Brain microvascular endothelial cell (primary cell): ENCODE results near the gene GPRC5D.
A peak's percentile ranks its signal among the peaks of the same experiment; 100 is the strongest.

Source experiments
- DNase-seq: peaks from one replicate; pipeline ENCODE4 v3.0.0-alpha.2; 2020
- H3K27ac ChIP-seq: fragments of 250-450 bp; sonication (Bioruptor Pico); 2 replicates; pipeline ENCODE4 v1.5.1; 2020; ENCODE audit warnings: mild to moderate bottlenecking, moderate library complexity
- H3K27me3 ChIP-seq: fragments of 250-450 bp; sonication (Bioruptor Pico); replicated peaks from 2 replicates; pipeline ENCODE4 v1.5.1; 2020; ENCODE audit warnings: mild to moderate bottlenecking
- H3K36me3 ChIP-seq: fragments of 250-450 bp; sonication (Bioruptor Pico); replicated peaks from 2 replicates; pipeline ENCODE4 v1.5.1; 2020; ENCODE audit warnings: mild to moderate bottlenecking
- H3K4me3 ChIP-seq: 2 replicates; pipeline ENCODE4 v1.5.1; 2011; ENCODE audit warnings: low read depth, mild to moderate bottlenecking, control low read depth, low read length, moderate library complexity
- CTCF ChIP-seq: IDR thresholded peaks from 2 replicates; pipeline ENCODE4 v1.5.1; 2011; ENCODE audit warnings: low read depth, mild to moderate bottlenecking, moderate library complexity, low read length, control low read depth, inconsistent platforms; ENCODE audit errors: missing control alignments
- in situ Hi-C: cut with HindIII; loops from 2 replicates; pipeline ENCODE4 v1.10.0; 2017; ENCODE audit warnings: low sequenced_read_pairs, low pct_ligation_motif_present

Gene GPRC5D

GRCh38 chr12:12995088-12995487, 43.1 kb upstream of the GPRC5D start:
- Histone ChIP-seq H3K36me3 (no peaks in the 10 kb centered on the region), H3K4me3 (no peak overlapping the region), H3K27ac (no peak overlapping the region), H3K27me3 (no peaks in the 10 kb centered on the region)
- no peak for TF ChIP-seq CTCF
- in situ Hi-C loops = loop anchor here (25.0 kb wide), 1 partner anchor 217 kb away; no protein-coding TSS in a partner anchor
- DNase-seq = no peak

- H3K4me3 ChIP-seq = no peak overlapping the region
- in situ Hi-C loops = loop anchor here (25.0 kb wide), 1 partner anchor 219 kb away; no protein-coding TSS in a partner anchor
- no peak for DNase-seq
- H3K36me3 ChIP-seq = peaks cover 2% of the 10 kb centered on the region
- no peaks in the 10 kb centered on the region for H3K27me3 ChIP-seq
- TF ChIP-seq CTCF = no peak
- peak overlapping the region; percentile 85 for H3K27ac ChIP-seq
Observed at GRCh38 chr12:12993367-12993766, 41.4 kb upstream of the GPRC5D start.

GRCh38 chr12:12992418-12993130, 40.6 kb upstream of the GPRC5D start:
- in situ Hi-C loops = loop anchor here (25.0 kb wide), 1 partner anchor 220 kb away; no protein-coding TSS in a partner anchor
- Histone ChIP-seq H3K4me3 (no peak overlapping the region), H3K27me3 (no peaks in the 10 kb centered on the region), H3K36me3 (peaks cover 2% of the 10 kb centered on the region), H3K27ac (peak overlapping the region; percentile 85)
- peak; percentile 78 for DNase-seq
- TF ChIP-seq CTCF = no peak

- TF ChIP-seq CTCF = no peak
- no peaks in the 10 kb centered on the region for H3K27me3 ChIP-seq
- no peak overlapping the region for H3K27ac ChIP-seq
- peaks cover 8% of the 10 kb centered on the region for H3K36me3 ChIP-seq
- in situ Hi-C loops = loop anchor here (25.0 kb wide), 1 partner anchor 221 kb away; no protein-coding TSS in a partner anchor
- H3K4me3 ChIP-seq = no peak overlapping the region
- DNase-seq = no peak
Observed at GRCh38 chr12:12990700-12991468, 38.9 kb upstream of the GPRC5D start.

GRCh38 chr12:12987421-12987820, 35.5 kb upstream of the GPRC5D start:
- Histone ChIP-seq H3K36me3 (peaks cover 8% of the 10 kb centered on the region), H3K27me3 (no peaks in the 10 kb centered on the region), H3K4me3 (no peak overlapping the region), H3K27ac (no peak overlapping the region)
- in situ Hi-C loops = loop anchor here (25.0 kb wide), 1 partner anchor 225 kb away; no protein-coding TSS in a partner anchor
- no peak for DNase-seq
- no peak for TF ChIP-seq CTCF
